IMR-90 (cell line): ENCODE data around the gene RSPH10B2. TPM values are rescaled to one million over a fixed set of nuclear protein-coding genes. Genes with fewer than 3 reads are reported as not detected.
"Not testable (repeated sequence)": the region's sequence is repeated elsewhere in the genome, so short reads cannot be mapped to it uniquely, and the experiment has no call there.

Experiments
- ATAC-seq: fragments of 200-7000 bp; cut with Tn5 transposase; 2 replicates; pipeline ENCODE4 v1.9.1; 2020; ENCODE audit warnings: low read depth, mild to moderate bottlenecking, moderate library complexity
- BruUV-seq: library from RNA; stranded (reverse); fragments of 400-500 nt; replicated peaks from 2 replicates; lab custom pipeline; 2021; lab: Mats Ljungman, UMichigan
- CTCF ChIA-PET: fragments of 300-600 bp; formaldehyde crosslinking; extraction: SDS; loops from one replicate; lab custom pipeline; 2021; ENCODE audit warnings: antibody characterized with exemption; lab: Yijun Ruan, JAX
- POLR2A ChIA-PET: fragments of 300-600 bp; sonication (Branson Sonifier 250); formaldehyde crosslinking; loops from one replicate; lab custom pipeline; 2022; ENCODE audit warnings: antibody characterized with exemption; ENCODE audit not compliant: unreplicated experiment; lab: Charles Lee
- DNase-seq: peaks from one replicate; pipeline ENCODE4 v3.0.0; 2013
- H2AFZ ChIP-seq: replicated peaks from 2 replicates; pipeline ENCODE3; 2013; ENCODE audit warnings: low read length, mild to moderate bottlenecking; ENCODE audit not compliant: poor library complexity
- H2AK5ac ChIP-seq: 2 replicates; pipeline ENCODE4 v1.6.1; 2013; ENCODE audit warnings: low read depth, low read length, inconsistent platforms
- H2AK9ac ChIP-seq: replicated peaks from 2 replicates; pipeline ENCODE3; 2013; ENCODE audit warnings: mild to moderate bottlenecking, low read depth, low read length, moderate library complexity; ENCODE audit not compliant: poor library complexity
- H2BK120ac ChIP-seq: 2 replicates; pipeline ENCODE4 v1.6.1; 2013; ENCODE audit warnings: low read depth, low read length, inconsistent platforms
- H2BK15ac ChIP-seq: 3 replicates; pipeline ENCODE4 v1.6.1; 2013; ENCODE audit warnings: low read depth, low read length, inconsistent platforms
- H2BK20ac ChIP-seq: 2 replicates; pipeline ENCODE4 v1.6.1; 2013; ENCODE audit warnings: low read depth, mild to moderate bottlenecking, inconsistent platforms, low read length, moderate library complexity
- H2BK5ac ChIP-seq: 2 replicates; pipeline ENCODE4 v1.6.1; 2013; ENCODE audit warnings: mild to moderate bottlenecking, low read depth, low read length, inconsistent platforms; ENCODE audit not compliant: poor library complexity, severe bottlenecking
- H3K14ac ChIP-seq: replicated peaks from 2 replicates; pipeline ENCODE4 v1.6.1; 2013; ENCODE audit warnings: low read depth, low read length, inconsistent platforms
- H3K18ac ChIP-seq: 2 replicates; pipeline ENCODE4 v1.6.1; 2013; ENCODE audit warnings: low read depth, low read length, control low read depth
- H3K23ac ChIP-seq: 2 replicates; pipeline ENCODE4 v1.6.1; 2013; ENCODE audit warnings: low read depth, low read length, inconsistent platforms
- H3K27ac ChIP-seq: 2 replicates; pipeline ENCODE4 v1.5.1; 2013; ENCODE audit warnings: mild to moderate bottlenecking, control low read depth, low read length; ENCODE audit not compliant: insufficient read depth
- H3K27me3 ChIP-seq: 2 replicates; pipeline ENCODE4 v1.6.1; 2013; ENCODE audit warnings: low read length; ENCODE audit not compliant: control insufficient read depth, insufficient read depth
- H3K36me3 ChIP-seq: 2 replicates; pipeline ENCODE4 v1.6.1; 2013; ENCODE audit warnings: low read length, mixed read lengths; ENCODE audit not compliant: control insufficient read depth, insufficient read depth
- H3K4ac ChIP-seq: 2 replicates; pipeline ENCODE4 v1.6.1; 2013; ENCODE audit warnings: low read depth, low read length, inconsistent platforms
- H3K4me1 ChIP-seq: 2 replicates; pipeline ENCODE4 v1.6.1; 2013; ENCODE audit warnings: low read length, mixed read lengths; ENCODE audit not compliant: control insufficient read depth, insufficient read depth
- H3K4me2 ChIP-seq: 2 replicates; pipeline ENCODE4 v1.6.1; 2013; ENCODE audit warnings: low read depth, mild to moderate bottlenecking, control low read depth, low read length, moderate library complexity
- H3K4me3 ChIP-seq: 2 replicates; pipeline ENCODE4 v1.5.1; 2013; ENCODE audit warnings: low read depth, mild to moderate bottlenecking, control low read depth, low read length, moderate library complexity; ENCODE audit not compliant: insufficient read depth
- H3K56ac ChIP-seq: 2 replicates; pipeline ENCODE4 v1.6.1; 2013; ENCODE audit warnings: low read length, inconsistent platforms; ENCODE audit not compliant: insufficient read depth; ENCODE audit errors: extremely low read depth
- H3K79me1 ChIP-seq, 2 experiments: 2 replicates each; pipeline ENCODE4 v1.6.1; 2013; ENCODE audit warnings: low read length in 2 of 2, inconsistent platforms in 1 of 2, low read depth in 1 of 2
- H3K9ac ChIP-seq: 2 replicates; pipeline ENCODE4 v1.6.1; 2013; ENCODE audit warnings: low read depth, low read length, control low read depth
- H3K9me1 ChIP-seq: 2 replicates; pipeline ENCODE4 v1.6.1; 2013; ENCODE audit warnings: low read length, inconsistent platforms; ENCODE audit not compliant: insufficient read depth
- H3K9me3 ChIP-seq: 2 replicates; pipeline ENCODE4 v1.6.1; 2013; ENCODE audit warnings: low read length; ENCODE audit not compliant: control insufficient read depth, insufficient read depth
- H4K20me1 ChIP-seq: 2 replicates; pipeline ENCODE4 v1.6.1; 2013; ENCODE audit warnings: low read length, inconsistent platforms; ENCODE audit not compliant: insufficient read depth
- H4K5ac ChIP-seq: 2 replicates; pipeline ENCODE4 v1.6.1; 2013; ENCODE audit warnings: mild to moderate bottlenecking, low read depth, low read length, control low read depth
- H4K8ac ChIP-seq, 2 experiments: 2 replicates each; pipeline ENCODE4 v1.6.1; 2013; ENCODE audit warnings: low read depth in 2 of 2, low read length in 2 of 2, control low read depth in 1 of 2, inconsistent platforms in 1 of 2
- H4K91ac ChIP-seq: 2 replicates; pipeline ENCODE4 v1.6.1; 2013; ENCODE audit warnings: low read depth, low read length, inconsistent platforms; ENCODE audit not compliant: insufficient read depth
- WGBS, 2 experiments: methylation state at CpG; one replicate each; pipeline versions ENCODE4 v1.1.5 to v1.1.7; 2013; ENCODE audit warnings: missing lambda C conversion rate in 2 of 2; ENCODE audit not compliant: insufficient read length in 1 of 2; ENCODE audit errors: extremely low coverage in 2 of 2; 5-methylcytosine and 5-hydroxymethylcytosine counted together
- dilution Hi-C: fragments of 300-500 bp; cut with HindIII; formaldehyde crosslinking; loops from one replicate; pipeline ENCODE4 v1.14.3; 2018; ENCODE audit warnings: low sequenced_read_pairs; ENCODE audit not compliant: unreplicated experiment
- in situ Hi-C: fragments of 300-500 bp; cut with MboI; formaldehyde crosslinking; loops from 3 replicates; pipeline ENCODE4 v1.14.3; 2019; ENCODE audit warnings: low sequenced_read_pairs, inconsistent platforms, mixed read lengths
- intact Hi-C: fragments of 100-400 bp; cut with micrococcal nuclease; formaldehyde crosslinking; loops from 2 replicates; pipeline ENCODE4 v1.10.0; 2022
- polyA plus RNA-seq, 3 experiments: library from polyadenylated mRNA; depleted of rRNA; stranded (reverse); fragments of >200 nt; gene quantifications; 2 replicates each; pipeline ENCODE4 v1.2.3, GENCODE V29; 2012; ENCODE audit warnings: low replicate concordance in 1 of 3
- total RNA-seq: library from RNA; depleted of rRNA; stranded (reverse); fragments of >200 nt; gene quantifications from 2 replicates; pipeline ENCODE4 v1.2.3, GENCODE V29; 2012

Gene RSPH10B2
- total and polyA plus RNA-seq, 2 of the 4 experiments (the other 2 are of a cell fraction) = not detected

- H2AK9ac ChIP-seq, H3K27ac ChIP-seq, H4K5ac ChIP-seq, H2BK5ac ChIP-seq, intact Hi-C loops, H4K91ac ChIP-seq, H2AFZ ChIP-seq, H3K4me3 ChIP-seq, H3K4ac ChIP-seq, H3K36me3 ChIP-seq, H4K20me1 ChIP-seq, H3K18ac ChIP-seq, H4K8ac ChIP-seq, H2BK120ac ChIP-seq, H3K14ac ChIP-seq, H2AK5ac ChIP-seq, CTCF ChIA-PET, H3K9ac ChIP-seq, H3K4me2 ChIP-seq, H3K56ac ChIP-seq, H3K23ac ChIP-seq, H3K79me1 ChIP-seq, in situ Hi-C loops, H3K4me1 ChIP-seq, dilution Hi-C loops, H3K9me1 ChIP-seq, H3K9me3 ChIP-seq, DNase-seq, H2BK15ac ChIP-seq, H2BK20ac ChIP-seq, BruUV-seq, ATAC-seq, H3K27me3 ChIP-seq: not testable (repeated sequence)
- POLR2A ChIA-PET = interaction anchor here (0.6 kb wide), 1 partner anchor 73 kb away, joined by 10 read pairs; no protein-coding TSS in a partner anchor
- no CpG with 5 or more reads among the region's 9 CpGs for WGBS, 2 experiments
These were observed 38.0 kb upstream of the RSPH10B2 start for GRCh38 chr7:6715898-6716297.
